ENCODE results near the gene CCDC66.

The CCDC66 gene

GRCh38 chr3:56645407-56645806 is 88.4 kb downstream of the CCDC66 start:
- Histone ChIP-seq H3K4me3 (no peak overlapping the region), H3K27ac (no peak overlapping the region)
- no peak for TF ChIP-seq CTCF (IDR thresholded peaks at IDR 0.05)
- no peak for DNase-seq (ENCODE audit: low spot score)

- DNase-seq (ENCODE audit: low spot score), result no peak
- H3K27ac ChIP-seq, result no peak overlapping the region
- H3K4me3 ChIP-seq, result no peak overlapping the region
- TF ChIP-seq CTCF (IDR thresholded peaks at IDR 0.05), result no peak
These were observed 97.5 kb downstream of the CCDC66 start for GRCh38 chr3:56654460-56654859.

- no peak overlapping the region for H3K4me3 ChIP-seq
- DNase-seq (ENCODE audit: low spot score), result no peak
- H3K27ac ChIP-seq, result no peak overlapping the region
- no peak for TF ChIP-seq CTCF (IDR thresholded peaks at IDR 0.05)
These were observed 98.7 kb downstream of the CCDC66 start for GRCh38 chr3:56655709-56656108.

DNA sequence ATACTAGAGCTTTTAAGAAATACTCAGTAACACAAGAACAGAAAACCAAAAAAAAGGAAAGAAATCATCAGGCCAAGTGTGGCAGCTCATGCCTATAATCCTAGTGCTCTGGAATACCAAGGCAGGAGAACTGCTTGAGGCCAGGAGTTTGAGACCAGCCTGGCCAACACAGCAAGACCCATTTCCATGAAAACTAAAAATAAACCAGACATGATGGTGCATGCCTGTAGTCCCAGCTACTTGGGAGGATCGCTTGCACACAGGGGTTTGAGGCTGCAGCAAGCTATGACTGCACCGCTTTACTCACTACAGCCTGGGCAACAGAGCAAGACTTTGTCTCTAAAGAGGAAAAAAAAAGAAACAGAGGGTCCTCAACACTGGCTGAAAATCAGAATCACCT is 107.8 kb downstream of the CCDC66 start:
- H3K27ac ChIP-seq, result no peak overlapping the region
- TF ChIP-seq CTCF (IDR thresholded peaks at IDR 0.05), result no peak

GRCh38 chr3:56667973-56668579 is 111.1 kb downstream of the CCDC66 start:
- Histone ChIP-seq H3K27ac (no peak overlapping the region), H3K4me3 (no peak overlapping the region)
- no peak for TF ChIP-seq CTCF (IDR thresholded peaks at IDR 0.05)
- no peak for DNase-seq (ENCODE audit: low spot score)

More for the DNA sequence above, 107.8 kb downstream of the CCDC66 start:
- DNase-seq (ENCODE audit: low spot score), result no peak
- H3K4me3 ChIP-seq, result no peak overlapping the region

Measured in coronary artery (tissue), 2 donors.